GM19455 (cell line): ENCODE data around the gene ZNF467.

Source experiments
- ATAC-seq: cut with Tn5 transposase; IDR thresholded peaks from one replicate; pipeline ENCODE4 v1.9.1; 2021; ENCODE audit not compliant: unreplicated experiment

ZNF467 gene

DNA sequence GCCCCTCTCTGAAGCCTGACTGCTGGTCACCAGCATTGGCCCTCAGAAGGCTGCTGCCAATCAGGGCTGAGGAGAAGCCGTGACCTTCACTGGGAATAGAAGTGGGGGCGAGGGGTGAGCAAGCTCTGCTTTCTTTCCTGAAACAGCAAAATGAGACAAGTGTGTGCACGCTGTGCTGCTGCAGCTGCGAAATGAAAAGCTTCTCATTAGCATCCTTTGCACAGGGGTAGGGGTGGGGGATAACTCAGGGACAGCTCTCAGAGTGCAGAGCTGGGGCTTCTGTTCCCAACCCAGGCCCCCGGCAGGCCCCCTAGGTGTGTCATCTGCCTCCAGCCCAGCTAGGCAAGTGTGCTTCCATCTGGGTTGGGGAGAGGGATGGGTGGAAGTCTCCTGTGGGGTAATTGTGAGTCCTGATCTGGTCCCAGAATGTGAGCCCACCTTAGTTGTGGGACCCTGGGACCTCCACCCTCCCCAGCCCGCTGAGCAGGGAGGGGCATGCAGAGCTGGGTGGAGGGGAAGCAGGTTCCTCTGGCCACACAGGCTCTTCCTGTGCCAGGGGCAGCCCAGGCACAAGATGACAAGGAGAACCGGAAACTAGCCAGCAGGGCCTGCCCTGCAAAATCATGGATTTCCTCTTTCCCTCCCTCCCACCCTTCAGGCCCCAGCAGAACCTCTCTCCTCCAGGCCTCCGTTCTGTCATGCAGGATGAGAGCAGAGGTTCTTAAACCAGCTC lies 22.2 kb downstream of the ZNF467 start:
- ATAC-seq: no peak

DNA sequence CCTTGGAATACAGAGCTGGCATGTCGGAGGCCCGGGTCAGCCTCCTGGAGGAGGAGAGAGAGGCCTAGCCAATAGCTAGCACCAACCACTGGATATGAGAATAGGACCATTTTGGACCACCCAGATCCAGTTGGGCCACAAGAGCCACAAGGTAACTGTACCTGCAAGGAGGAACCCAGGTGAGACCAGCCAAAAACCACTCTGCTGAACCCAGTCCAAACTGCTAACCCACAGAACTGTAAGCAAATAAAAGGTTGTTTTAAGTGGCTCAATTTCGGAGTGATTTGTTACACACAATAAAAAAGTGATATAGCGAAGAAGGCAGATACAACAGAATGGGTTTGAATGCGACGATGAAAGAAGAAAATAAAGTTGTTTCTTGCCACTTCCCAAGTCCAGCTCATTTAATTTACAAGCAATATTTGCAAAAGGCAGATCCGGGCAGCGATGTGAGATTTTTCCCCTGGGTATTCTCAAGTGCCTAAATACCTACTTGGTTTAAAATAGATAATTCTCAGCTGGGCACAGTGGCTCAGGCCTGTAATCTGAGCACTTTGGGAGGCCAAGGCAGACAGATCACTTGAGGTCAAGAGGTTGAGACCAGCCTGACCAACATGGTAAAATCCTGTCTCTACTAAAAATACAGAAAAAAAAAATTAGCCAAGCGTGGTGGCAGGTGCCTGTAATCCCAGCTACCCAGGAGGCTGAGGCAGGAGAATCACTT lies 23.1 kb downstream of the ZNF467 start:
- no peak for ATAC-seq

GRCh38 chr7:149748076-149748874 lies 25.1 kb downstream of the ZNF467 start:
- ATAC-seq: no peak

DNA sequence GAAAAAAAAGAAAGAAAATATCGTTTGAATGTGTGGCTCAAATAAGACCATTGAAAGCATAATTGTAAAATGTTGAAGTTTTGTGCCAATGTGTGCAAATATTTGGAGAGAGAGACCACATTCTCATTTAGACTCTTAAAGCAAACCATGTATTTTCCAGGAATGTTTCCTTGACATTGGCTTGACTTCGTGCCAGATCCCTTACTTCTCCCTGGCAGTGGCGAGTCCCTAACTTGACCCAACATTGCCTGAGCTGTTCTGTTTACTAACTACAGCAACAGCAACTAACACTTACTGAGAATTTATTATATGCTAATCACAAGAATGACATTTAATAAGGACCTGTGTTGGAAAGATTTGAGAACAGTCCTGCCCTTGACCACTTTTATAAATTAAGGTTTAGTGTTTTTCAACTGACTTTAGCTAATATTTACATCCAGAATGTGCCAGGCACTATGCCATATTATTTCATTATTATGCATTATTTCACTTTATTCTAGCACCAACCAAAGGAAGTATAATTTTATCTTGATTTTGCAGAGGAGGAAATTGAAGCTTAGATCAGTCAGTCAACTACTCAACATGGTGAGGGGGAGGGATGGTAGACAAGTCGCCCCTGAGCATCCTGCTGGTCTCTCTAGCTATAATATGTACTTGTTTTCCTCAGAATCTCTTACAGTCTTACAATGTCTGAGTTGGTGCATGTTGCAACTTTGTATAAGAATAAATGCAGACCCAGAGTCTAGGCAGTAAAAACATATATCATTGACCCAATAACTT lies 29.7 kb downstream of the ZNF467 start:
- no peak for ATAC-seq

DNA sequence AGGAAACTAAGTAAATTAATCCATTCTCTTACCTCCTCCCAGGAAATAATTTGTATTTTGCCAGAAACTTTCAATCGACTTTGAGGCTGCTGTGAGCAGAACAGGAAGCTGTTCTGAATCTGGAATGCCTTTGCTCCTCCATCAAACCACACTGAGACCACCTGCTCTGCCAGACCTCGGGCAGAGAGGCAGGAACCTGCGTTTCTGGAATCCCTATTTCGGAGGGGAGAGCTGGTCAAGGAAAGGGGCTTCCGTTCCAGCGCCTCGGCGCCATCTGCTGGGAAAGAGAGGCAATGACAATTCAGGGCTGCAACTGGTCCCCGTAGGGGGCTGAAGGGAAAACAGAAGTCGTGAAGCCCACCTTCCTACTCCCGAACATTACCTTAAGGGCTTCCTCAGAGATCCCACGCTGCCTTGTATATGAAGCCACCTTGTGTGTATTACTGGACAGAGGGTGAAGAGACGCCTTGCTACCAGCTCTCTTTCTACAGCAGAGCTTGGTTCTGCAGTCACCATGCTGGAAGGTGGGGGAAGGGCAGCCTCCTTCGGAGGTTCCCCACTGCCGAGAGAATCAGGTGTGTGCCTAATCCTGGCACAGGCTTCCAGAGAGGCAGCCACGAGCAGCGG lies 31.2 kb downstream of the ZNF467 start:
- peak; percentile 78 for ATAC-seq

DNA sequence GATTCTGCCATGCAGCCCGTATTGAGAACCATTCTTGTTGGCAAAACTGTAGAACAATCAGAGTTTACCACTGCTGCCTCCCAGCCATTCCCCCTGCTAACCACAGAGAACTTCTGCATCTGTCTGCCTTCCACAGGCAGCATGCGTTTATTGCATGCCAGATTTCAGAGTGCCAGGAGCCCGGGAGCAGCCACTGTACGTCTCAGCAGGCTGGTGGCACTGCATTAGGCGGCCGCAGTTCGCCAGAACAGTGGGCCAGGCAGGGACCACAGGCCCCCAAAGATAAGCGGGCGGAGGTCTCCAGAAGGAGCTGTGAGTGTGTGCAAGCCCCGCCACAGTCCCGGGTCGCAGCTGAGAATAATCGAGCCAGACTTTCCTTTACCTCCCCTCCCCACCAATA lies 31.8 kb downstream of the ZNF467 start:
- no peak for ATAC-seq

DNA sequence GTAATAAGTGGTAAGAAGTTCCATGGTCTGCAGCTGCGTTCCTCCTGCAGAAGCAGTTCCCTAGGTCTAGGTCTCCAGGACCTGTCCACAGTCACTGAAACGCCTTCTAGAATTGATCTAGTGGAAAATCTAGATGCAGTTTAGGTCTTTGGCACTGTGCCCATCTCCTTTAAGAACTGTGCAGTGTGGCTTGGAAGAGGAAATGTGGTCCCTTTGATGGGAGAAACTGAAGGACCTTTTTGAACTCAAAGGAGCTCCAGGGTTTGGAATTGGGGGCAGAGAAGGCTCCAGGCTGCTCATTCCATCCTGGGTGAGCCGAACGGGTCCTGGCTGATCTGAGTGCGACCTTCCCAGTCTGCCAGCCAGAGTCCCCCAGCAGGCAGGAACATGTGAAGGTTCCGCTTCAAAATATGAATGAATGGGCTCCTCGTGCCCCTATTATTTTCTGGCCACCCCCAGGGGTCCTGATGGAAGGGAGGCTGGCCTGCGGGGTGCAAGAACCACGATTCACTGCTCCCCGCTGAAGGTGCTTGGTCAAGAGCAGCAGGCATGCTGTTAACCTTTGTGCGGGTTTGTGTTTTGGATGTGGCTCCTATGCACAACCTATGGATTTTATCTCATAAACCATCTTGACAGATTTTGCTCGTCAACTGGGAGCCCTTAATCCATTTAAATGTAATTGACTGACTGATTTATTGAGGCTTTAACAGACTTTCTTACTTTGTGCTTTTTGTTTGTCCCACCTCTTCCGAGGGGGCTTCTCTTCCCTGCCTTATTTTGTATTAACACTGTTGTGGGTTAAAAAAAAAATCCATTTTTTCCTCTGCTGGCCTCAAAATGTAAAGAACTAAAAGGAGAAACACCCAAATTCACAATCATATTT lies 36.7 kb downstream of the ZNF467 start:
- no peak for ATAC-seq

DNA sequence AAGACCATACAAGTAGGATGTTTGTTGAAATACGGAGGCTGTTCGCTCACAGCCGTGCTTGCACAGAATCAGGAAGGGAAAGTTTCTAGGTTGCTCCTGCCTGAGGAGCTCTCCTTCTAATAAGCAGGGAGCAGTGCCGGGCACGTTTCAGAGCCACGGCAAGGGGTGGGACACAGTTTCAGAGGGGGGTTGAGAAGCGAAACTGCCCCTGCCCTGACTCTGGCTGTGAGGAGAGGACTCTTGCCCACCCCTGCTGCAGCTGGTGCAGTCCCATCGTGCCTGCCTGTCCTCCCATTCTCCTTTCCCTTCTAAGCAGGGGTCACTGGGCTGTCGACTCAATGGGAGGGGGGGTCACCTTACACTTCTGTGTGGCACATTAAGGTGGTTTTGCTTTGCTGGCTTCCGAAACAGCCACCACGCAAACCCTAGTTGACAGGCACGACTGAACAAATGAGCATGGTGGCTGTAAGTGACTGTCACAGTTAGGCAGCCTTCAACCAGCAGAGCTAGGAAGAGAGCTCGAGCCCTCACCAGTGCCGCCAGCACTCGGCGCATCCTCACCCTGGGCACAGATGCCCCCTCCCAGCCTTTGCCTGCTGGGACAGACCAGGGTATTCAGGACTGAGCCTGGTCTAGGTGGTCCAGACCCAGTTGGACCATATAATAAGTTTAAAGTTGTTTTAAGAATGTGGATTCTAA lies 37.5 kb downstream of the ZNF467 start:
- no peak for ATAC-seq

DNA sequence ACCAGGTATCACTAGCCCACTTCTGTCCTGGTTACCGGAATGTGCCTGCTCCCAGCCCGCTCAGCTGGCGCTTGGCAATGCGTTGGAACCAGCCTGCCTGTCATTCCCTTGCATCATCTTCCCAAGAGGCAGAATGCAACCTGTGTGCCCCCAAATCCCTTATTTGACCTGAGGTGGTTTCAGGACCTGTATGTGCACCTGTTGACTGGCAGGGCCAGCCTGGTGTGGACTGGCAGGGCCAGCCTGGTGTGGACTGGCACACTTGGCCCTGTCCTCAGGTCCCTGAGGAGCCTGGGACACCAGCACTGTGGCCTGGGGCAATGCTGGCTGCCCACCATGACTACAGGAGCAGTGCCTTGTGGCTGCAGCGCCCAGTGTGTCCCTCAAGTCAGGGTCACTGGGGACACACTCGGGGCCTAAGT lies 38.2 kb downstream of the ZNF467 start:
- ATAC-seq: no peak

DNA sequence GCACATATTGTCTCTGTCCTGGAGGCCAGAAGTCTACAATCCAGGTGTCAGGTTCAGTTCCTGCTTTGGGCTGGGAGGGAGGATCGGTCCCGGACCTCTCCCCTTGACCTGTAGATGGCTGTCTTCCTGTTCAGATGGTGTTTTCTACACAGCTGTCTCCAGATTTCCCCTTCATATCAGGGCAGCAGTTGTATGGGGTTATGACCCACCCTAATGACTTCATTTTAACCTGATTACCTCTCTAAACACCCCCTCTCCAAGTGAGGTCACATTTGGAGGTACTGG lies 38.7 kb downstream of the ZNF467 start:
- no peak for ATAC-seq

- no peak for ATAC-seq
These were observed 39.2 kb downstream of the ZNF467 start for GRCh38 chr7:149733924-149734790.

- ATAC-seq: no peak
These were observed 40.1 kb downstream of the ZNF467 start for GRCh38 chr7:149733131-149733923.

GRCh38 chr7:149732611-149733010 lies 40.8 kb downstream of the ZNF467 start:
- no peak for ATAC-seq

GRCh38 chr7:149732111-149732561 lies 41.3 kb downstream of the ZNF467 start:
- ATAC-seq: no peak

DNA sequence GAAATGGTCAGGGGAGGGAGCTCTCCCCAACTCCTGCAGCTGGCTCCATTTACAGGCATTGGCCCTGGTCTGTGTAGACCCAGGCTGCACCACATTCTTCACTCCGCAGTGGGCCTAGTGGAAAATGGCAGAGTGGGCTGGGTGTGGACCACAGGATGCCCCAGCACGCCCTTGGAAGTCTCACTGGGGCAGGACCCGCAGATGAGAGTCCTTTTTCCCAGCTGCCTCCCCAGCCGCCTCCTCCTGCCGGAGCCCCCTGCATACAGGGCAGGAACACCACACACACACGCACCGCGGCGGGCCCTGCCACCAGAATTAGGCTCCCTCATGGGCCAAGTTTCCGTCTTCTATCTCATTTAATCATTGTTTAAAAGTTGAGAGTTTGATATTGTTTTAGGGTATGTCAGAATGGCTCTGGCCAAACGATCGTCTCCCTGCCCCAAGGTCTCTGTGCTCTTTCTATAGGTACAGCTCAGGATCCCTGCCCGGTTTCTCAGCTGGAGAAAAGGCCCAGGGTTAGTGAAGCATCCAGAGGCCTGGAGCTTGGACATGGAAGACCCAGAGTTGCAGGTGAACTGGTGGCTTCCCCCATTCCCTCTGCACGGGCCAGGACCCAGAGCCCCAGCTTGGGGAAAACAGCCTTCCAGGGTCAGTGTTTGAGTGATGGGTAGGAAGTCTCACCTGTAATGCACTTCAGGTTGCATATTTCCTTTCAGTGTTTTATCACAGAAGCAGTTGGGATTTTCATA lies 42.0 kb downstream of the ZNF467 start:
- ATAC-seq: no peak

DNA sequence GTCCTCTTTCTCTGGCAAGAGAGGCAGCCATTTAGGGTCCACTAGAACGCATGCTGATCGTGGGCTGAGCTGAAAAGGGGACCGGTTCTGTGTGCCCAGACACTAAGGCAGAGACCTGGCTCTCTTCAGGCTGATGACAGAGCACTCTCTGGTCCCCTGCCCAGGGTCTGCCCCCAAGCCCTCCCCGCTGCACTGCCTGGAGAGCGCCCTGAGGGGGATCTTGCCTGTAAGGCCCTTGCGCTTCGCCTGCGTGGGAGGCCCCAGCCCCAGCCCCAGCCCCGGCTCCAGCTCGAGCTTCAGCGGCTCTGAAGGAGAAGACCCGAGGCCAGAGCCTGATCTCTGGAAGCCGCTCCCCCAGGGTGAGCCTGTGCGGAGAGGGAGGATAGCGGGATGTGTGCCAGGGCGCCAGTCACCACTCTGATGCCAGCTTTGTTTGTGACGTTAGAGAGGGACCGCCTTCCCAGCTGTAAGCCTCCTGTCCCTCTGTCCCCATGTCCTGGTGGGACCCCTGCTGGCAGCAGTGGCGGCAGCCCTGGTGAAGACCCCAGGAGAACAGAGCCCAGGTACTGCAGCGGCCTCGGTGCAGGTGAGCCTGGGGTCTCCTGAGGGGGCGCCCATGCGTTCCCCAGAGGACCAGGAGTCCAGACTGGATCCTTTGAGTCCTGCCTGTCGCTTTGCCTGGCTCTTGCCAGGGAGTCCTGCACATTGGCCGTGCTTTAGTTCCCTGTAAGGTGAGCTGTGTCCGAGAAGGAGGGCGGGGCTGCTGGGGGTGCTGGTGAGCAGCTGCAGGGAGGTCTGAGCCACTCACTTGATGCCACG lies 43.2 kb downstream of the ZNF467 start:
- no peak for ATAC-seq
